Measurements from ENCODE around the gene ZNF425.
A peak's percentile ranks its signal among the peaks of the same experiment; 100 is the strongest.
"Not testable (repeated sequence)": the region's sequence is repeated elsewhere in the genome, so short reads cannot be mapped to it uniquely, and the experiment has no call there.

ZNF425 gene

DNA sequence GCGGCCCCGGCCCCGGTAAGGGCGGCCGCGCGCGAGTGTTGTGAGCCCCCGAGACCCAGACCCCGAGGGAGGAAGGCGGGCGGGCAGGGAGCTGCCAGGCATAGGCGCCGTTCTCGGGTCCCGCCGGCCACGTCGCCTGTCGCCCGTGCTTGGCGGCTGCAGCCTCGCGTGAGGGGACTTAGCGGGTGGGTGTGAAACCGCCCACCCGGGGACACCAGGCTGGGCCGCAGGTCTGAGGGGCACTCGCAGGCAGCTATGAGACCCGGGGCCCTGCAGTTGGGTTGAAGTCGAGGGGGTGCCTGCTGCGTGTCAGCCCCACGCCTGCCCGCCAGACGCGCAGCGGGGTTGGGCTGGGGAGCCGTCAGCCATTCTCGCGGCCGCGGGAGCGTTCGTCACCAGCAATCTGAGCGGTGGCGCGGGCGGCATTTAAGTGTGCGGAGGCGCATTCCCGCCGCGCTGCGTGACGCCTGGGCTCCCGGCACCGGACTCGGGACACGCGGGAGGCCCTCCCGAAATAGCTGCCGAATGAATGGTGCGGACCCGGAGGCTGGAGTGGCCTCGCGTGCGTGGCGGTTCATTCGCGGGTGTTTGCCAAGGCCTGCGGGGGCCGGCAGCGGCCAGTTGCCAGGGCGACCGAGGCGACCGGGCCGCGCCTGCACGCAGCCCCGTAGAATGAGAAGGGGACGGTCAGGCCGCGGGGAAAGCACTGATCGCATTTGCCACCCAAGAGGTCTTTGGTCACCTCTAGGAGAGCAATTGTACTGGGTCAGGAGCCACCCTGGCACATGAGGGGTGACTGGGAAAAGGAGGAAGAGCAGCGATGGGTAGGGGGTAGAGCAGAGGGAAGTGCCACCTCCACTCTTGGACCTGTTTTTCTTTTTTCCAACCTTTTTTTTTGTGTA lies 21.9 kb upstream of the ZNF425 start:
- peak overlapping the region; percentile 78 for H3K4me3 ChIP-seq (ENCODE audit: control insufficient read depth, low read depth, low read length)
- TF ChIP-seq, protein P1, sequence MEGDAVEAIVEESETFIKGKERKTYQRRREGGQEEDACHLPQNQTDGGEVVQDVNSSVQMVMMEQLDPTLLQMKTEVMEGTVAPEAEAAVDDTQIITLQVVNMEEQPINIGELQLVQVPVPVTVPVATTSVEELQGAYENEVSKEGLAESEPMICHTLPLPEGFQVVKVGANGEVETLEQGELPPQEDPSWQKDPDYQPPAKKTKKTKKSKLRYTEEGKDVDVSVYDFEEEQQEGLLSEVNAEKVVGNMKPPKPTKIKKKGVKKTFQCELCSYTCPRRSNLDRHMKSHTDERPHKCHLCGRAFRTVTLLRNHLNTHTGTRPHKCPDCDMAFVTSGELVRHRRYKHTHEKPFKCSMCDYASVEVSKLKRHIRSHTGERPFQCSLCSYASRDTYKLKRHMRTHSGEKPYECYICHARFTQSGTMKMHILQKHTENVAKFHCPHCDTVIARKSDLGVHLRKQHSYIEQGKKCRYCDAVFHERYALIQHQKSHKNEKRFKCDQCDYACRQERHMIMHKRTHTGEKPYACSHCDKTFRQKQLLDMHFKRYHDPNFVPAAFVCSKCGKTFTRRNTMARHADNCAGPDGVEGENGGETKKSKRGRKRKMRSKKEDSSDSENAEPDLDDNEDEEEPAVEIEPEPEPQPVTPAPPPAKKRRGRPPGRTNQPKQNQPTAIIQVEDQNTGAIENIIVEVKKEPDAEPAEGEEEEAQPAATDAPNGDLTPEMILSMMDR (IDR thresholded peaks at IDR 0.05; ENCODE audit: control insufficient read depth, insufficient read depth, low read depth, low read length, missing control alignments): no peak
- DNase-seq (ENCODE audit: low read depth): no peak

DNA sequence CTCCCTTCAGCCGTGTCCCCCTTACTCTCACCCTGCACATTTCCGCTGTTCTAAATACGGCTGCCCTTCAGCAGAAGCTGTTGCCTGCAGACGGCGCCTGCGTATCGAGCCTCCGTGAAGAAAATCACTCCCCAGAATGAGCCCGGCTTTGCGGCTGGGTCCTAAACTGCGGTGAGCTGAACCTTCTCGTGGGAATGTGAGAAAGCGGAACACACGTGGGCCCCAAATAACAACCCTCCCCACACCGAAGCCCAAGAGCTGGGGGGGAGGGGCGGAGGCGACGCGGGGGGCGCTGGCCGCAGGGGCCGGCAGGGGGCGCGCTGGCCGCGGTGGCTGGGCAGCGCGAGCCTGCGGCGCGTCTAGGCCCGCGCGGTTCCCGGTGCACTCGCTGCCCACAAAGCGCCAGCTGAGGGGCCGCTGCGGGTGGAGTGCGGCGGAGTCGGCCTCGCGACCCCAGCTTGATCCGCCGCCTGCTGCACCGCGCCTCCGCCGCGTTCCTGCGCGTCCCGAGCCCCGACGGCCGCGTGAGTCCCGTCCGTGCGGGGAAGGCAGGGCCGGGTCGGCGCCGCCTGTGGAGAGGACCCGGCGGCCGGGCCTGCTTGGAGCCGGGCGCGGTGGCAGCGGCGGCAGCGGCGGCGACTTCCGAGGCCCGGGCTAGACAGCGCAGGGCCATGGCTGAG lies 21.1 kb upstream of the ZNF425 start, which contains the start of gene ZNF398:
ZNF398 (plus strand) TSS at position 382 of the 680 bp plus-strand sequence; CDS start at position 672, 290 bp downstream.
- DNase-seq (ENCODE audit: low read depth): peak; percentile 23
- H3K4me3 ChIP-seq (ENCODE audit: control insufficient read depth, low read depth, low read length): peak within 1 kb of the TSS; percentile 78
- TF ChIP-seq, protein P1 (IDR thresholded peaks at IDR 0.05; ENCODE audit: control insufficient read depth, insufficient read depth, low read depth, low read length, missing control alignments): peak; percentile 43

DNA sequence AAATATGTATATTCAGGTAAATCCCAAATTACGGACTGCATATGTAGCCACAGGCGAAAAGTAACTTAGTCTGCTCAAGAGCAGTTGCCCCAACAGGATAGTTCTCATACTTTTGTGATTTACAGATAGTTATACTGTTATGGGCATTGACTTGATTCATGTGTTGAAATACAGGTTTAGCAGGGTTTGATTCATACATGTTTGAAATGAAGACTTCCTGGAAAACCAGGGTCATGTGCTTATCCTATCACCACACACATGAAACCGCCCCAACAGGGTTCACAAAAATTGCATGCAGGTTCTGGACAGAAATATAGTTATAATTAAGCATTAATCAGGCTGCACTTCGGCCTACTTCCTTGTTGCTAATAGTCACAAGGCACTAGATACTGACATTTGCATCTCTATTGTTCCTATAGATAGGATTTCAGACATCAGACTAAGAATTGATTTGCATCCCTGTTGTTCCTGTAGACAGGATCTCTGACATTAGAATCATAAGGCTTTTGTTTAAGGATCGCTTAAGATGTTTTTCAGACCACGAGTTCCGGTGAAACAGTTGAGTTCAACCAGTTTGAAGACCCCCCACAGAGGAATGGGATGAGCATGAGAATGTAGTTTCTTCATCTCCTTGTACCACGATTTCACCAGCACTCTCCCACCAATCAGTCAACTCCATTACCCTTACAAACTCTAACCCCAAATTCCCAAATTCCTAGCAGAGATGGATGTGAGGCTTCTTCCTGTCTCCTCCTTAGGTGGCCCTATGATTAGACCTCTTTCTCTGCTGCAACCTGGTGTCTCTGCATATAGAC lies 19.1 kb upstream of the ZNF425 start:
- DNase-seq (ENCODE audit: low read depth): no peak
- H3K4me3 ChIP-seq (ENCODE audit: control insufficient read depth, low read depth, low read length): no peak overlapping the region

DNA sequence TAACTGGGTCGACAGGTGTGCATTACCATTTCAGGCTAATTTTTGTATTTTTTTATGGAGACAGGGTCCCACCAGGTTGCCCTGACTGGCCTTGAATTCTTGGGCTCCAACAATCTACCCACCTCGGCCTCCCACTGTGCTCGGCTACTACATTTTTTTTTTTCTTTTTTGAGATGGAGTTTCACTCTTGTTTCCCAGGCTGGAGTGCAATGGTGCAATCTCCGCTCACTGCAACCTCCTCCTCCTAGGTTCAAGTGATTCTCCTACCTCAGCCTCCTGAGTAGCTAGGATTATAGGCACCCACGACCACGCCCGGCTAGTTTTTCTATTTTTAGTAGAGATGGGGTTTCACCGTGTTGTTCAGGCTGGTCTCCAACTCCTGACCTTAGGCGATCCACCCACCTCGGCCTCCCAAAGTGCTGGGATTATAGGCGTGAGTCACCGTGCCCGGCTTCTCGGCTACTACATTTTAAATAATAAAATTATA lies 18.4 kb upstream of the ZNF425 start:
- not testable (repeated sequence) for H3K4me3 ChIP-seq (ENCODE audit: control insufficient read depth, low read depth, low read length); DNase-seq (ENCODE audit: low read depth)

More for the DNA sequence above, 19.1 kb upstream of the ZNF425 start:
- TF ChIP-seq, protein P1 (IDR thresholded peaks at IDR 0.05; ENCODE audit: control insufficient read depth, insufficient read depth, low read depth, low read length, missing control alignments): no peak

DNA sequence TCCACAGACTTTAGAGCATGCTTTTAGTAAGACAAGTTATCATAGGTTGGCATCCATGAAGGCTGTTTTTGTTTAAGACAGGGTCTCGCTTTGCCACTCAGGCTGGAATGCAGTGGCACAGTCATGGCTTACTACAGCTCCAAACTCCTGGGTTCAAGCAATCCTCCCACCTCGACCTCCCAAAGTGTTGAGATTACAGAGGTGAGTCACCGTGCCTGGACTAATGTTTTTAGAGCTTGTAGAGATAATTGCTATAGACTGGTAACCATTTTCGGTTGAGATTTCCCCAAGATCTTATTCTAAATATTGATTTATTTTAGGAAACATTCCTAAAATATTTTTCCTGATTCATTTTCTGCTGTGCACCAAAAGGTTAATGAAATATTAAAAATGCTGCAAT lies 15.8 kb upstream of the ZNF425 start:
- TF ChIP-seq, protein P1 (IDR thresholded peaks at IDR 0.05; ENCODE audit: control insufficient read depth, insufficient read depth, low read depth, low read length, missing control alignments): no peak
- H3K4me3 ChIP-seq (ENCODE audit: control insufficient read depth, low read depth, low read length): no peak overlapping the region
- DNase-seq (ENCODE audit: low read depth): no peak

DNA sequence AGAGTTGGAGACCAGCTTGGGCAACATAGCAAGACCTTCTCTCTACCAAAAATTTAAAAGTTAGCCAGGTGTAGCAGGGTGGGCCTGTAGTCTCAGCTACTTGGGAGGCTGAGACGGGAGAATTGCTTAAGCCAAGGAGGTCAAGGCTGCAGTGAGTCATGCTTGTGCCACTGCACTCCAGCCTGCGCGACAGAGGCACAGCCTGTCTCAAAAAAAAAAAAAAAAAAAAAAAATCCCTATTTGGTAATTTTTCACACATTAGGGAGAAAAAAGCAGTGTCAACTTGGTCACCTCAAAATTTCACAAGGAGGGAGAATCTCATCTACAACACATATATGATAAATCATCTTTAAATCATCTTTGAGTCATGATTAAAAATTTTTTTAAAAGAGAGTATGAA lies 14.7 kb upstream of the ZNF425 start:
- TF ChIP-seq, protein P1 (IDR thresholded peaks at IDR 0.05; ENCODE audit: control insufficient read depth, insufficient read depth, low read depth, low read length, missing control alignments): no peak
- no peak overlapping the region for H3K4me3 ChIP-seq (ENCODE audit: control insufficient read depth, low read depth, low read length)
- DNase-seq (ENCODE audit: low read depth): no peak

Data from AG09309 (cell line).